Activated CD8-positive, alpha-beta T cell treated with anti-CD3 and anti-CD28 coated beads for 36 hours (primary cell): ENCODE data around the gene DLX4. TPM values are rescaled to one million over a fixed set of nuclear protein-coding genes. Genes with fewer than 3 reads are reported as not detected.

Experiments used
- ATAC-seq: fragments of 200-7000 bp; cut with Tn5 transposase; one replicate; pipeline ENCODE4 v1.10.0; 2021; ENCODE audit warnings: mild to moderate bottlenecking, moderate library complexity
- CTCF ChIA-PET: fragments of 350-600 bp; sonication (Branson Sonifier 250); formaldehyde crosslinking; loops from one replicate; lab custom pipeline; 2021; ENCODE audit warnings: antibody characterized with exemption; lab: Charles Lee
- POLR2A ChIA-PET: fragments of 350-600 bp; sonication (Branson Sonifier 250); formaldehyde crosslinking; loops from one replicate; lab custom pipeline; 2021; ENCODE audit warnings: antibody characterized with exemption; lab: Charles Lee
- DNase-seq: peaks from one replicate; pipeline ENCODE4 v3.0.0-alpha.2; 2020
- H3K27ac Mint-ChIP-seq: one replicate; pipeline ENCODE4 v1.8.0; 2021; ENCODE audit warnings: mild to moderate bottlenecking, mixed read lengths
- H3K27me3 Mint-ChIP-seq: one replicate; pipeline ENCODE4 v1.8.0; 2021; ENCODE audit warnings: mixed read lengths
- H3K36me3 Mint-ChIP-seq: one replicate; pipeline ENCODE4 v1.8.0; 2021; ENCODE audit warnings: low read depth, mixed read lengths
- H3K4me1 Mint-ChIP-seq: one replicate; pipeline ENCODE4 v1.8.0; 2021; ENCODE audit warnings: low read depth, mixed read lengths
- H3K4me3 Mint-ChIP-seq: one replicate; pipeline ENCODE4 v1.8.0; 2021; ENCODE audit warnings: mild to moderate bottlenecking, moderate library complexity, mixed read lengths
- H3K9me3 Mint-ChIP-seq: one replicate; pipeline ENCODE4 v1.8.0; 2021; ENCODE audit warnings: mixed read lengths
- CTCF ChIP-seq: fragments of 200-600 bp; IDR thresholded peaks from one replicate; pipeline ENCODE4 v1.8.0; 2022; ENCODE audit warnings: antibody characterized with exemption, mild to moderate bottlenecking
- intact Hi-C: fragments of 100-400 bp; cut with micrococcal nuclease; formaldehyde crosslinking; loops from one replicate; pipeline ENCODE4 v1.10.0; 2022
- total RNA-seq, 2 experiments: library from RNA; stranded (reverse); gene quantifications; one replicate each; pipeline ENCODE4 v1.2.3, GENCODE V29; 2021

The DLX4 gene
- total RNA-seq, 2 experiments from 2014 or later, result 0.43 to 0.81 TPM

GRCh38 chr17:49952209-49952911 is 16.6 kb upstream of the DLX4 start:
- POLR2A ChIA-PET, result interaction anchor here (1.1 to 1.8 kb wide), 4 partner anchors 41 to 86 kb away, joined by 3 to 6 read pairs (median 4); no protein-coding TSS in a partner anchor
- CTCF ChIA-PET, result interaction anchor here (0.7 to 5.2 kb wide), 47 partner anchors 8 to 230 kb away, joined by 3 to 169 read pairs (median 4); partner anchors contain the start of genes DLX3 and PDK2
- ATAC-seq, result peak; percentile 98
- no peaks in the 10 kb centered on the region for H3K36me3 Mint-ChIP-seq
- peaks cover 36% of the 10 kb centered on the region for H3K27me3 Mint-ChIP-seq
- H3K9me3 Mint-ChIP-seq, result no peaks in the 10 kb centered on the region
- H3K4me1 Mint-ChIP-seq, result no peaks in the 10 kb centered on the region
- DNase-seq, result peak; percentile 95
- H3K4me3 Mint-ChIP-seq, result no peak overlapping the region
- intact Hi-C loops, result loop anchor here (2.0 kb wide), 1 partner anchor 44 kb away; no protein-coding TSS in a partner anchor
- no peak overlapping the region for H3K27ac Mint-ChIP-seq
- peak; percentile 87 for TF ChIP-seq CTCF

- H3K4me1 Mint-ChIP-seq, result no peaks in the 10 kb centered on the region
- peaks cover 36% of the 10 kb centered on the region for H3K27me3 Mint-ChIP-seq
- H3K4me3 Mint-ChIP-seq, result no peak overlapping the region
- no peak for TF ChIP-seq CTCF
- ATAC-seq (no peak), DNase-seq (no peak)
- intact Hi-C loops, result loop anchor here (2.0 kb wide), 1 partner anchor 44 kb away; no protein-coding TSS in a partner anchor
- H3K9me3 Mint-ChIP-seq, result no peaks in the 10 kb centered on the region
- ChIA-PET POLR2A (interaction anchor here (1.1 to 1.8 kb wide), 4 partner anchors 40 to 87 kb away, joined by 3 to 6 read pairs (median 4); no protein-coding TSS in a partner anchor), CTCF (interaction anchor here (0.7 to 5.2 kb wide), 39 partner anchors 8 to 230 kb away, joined by 3 to 169 read pairs (median 5); partner anchors contain the start of genes DLX3 and PDK2)
- no peak overlapping the region for H3K27ac Mint-ChIP-seq
- H3K36me3 Mint-ChIP-seq, result no peaks in the 10 kb centered on the region
These were observed 16.0 kb upstream of the DLX4 start for GRCh38 chr17:49952912-49953497.

GRCh38 chr17:49955157-49955556 is 13.8 kb upstream of the DLX4 start:
- H3K9me3 Mint-ChIP-seq, result no peaks in the 10 kb centered on the region
- H3K4me1 Mint-ChIP-seq, result no peaks in the 10 kb centered on the region
- H3K4me3 Mint-ChIP-seq, result no peak overlapping the region
- H3K36me3 Mint-ChIP-seq, result no peaks in the 10 kb centered on the region
- no peak for TF ChIP-seq CTCF
- intact Hi-C loops, result no loop called here
- POLR2A ChIA-PET, result no interaction called here
- no peak for DNase-seq
- CTCF ChIA-PET, result interaction anchor here (5.3 kb wide), 1 partner anchor 42 kb away, joined by 62 read pairs; the partner anchor contains the start of gene DLX3
- ATAC-seq, result no peak
- peaks cover 26% of the 10 kb centered on the region for H3K27me3 Mint-ChIP-seq
- no peak overlapping the region for H3K27ac Mint-ChIP-seq

- TF ChIP-seq CTCF, result no peak
- H3K27ac Mint-ChIP-seq, result no peak overlapping the region
- H3K36me3 Mint-ChIP-seq, result no peaks in the 10 kb centered on the region
- H3K4me3 Mint-ChIP-seq, result no peak overlapping the region
- intact Hi-C loops, result no loop called here
- ChIA-PET POLR2A (interaction anchor here (0.6 to 1.8 kb wide), 3 partner anchors 9 to 19 kb away, joined by 3 to 4 read pairs (median 3); no protein-coding TSS in a partner anchor), CTCF (interaction anchor here (1.1 to 5.3 kb wide), 6 partner anchors 17 to 389 kb away, joined by 3 to 62 read pairs (median 4); partner anchors contain the start of gene DLX3)
- H3K4me1 Mint-ChIP-seq, result no peaks in the 10 kb centered on the region
- H3K9me3 Mint-ChIP-seq, result no peaks in the 10 kb centered on the region
- ATAC-seq (no peak), DNase-seq (no peak)
- H3K27me3 Mint-ChIP-seq, result peaks cover 17% of the 10 kb centered on the region
These were observed 12.2 kb upstream of the DLX4 start for GRCh38 chr17:49956780-49957179.
